ENCODE measurements around the gene DAPK2. TPM values are rescaled to one million over a fixed set of nuclear protein-coding genes. Genes with fewer than 3 reads are reported as not detected.

The DAPK2 gene
- total and polyA plus RNA-seq, 2 experiments from 2014 or later = 5.8 to 7.5 TPM

DNA sequence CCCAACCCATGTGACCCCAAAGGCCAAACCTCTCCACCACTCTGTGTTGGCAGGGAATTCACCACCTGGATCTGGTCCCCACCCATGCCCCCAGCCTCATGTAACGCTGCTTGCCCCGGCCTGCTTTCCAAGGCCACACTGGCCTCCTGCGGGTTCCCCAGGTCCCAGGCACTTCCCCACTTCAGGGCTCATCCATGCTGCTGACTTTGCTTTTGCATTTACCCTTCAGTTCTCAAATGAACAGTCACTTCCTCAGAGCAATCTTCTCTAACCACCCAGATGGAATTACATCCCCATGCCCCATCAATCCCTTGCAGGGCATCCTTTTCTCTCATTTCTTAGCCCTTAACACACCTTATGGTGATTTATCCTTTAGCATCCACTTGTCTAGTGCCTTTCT, 9.2 kb downstream of the DAPK2 start:
- no peak for TF ChIP-seq EZH2phosphoT487 (IDR thresholded peaks at IDR 0.05; ENCODE audit: insufficient read depth, low read depth)
- TF ChIP-seq EZH2 (IDR thresholded peaks at IDR 0.05; ENCODE audit: insufficient read depth, poor library complexity, severe bottlenecking) = no peak
- H3K79me2 ChIP-seq (ENCODE audit: insufficient read depth) = no peaks in the 10 kb centered on the region

GRCh38 chr15:64035525-64035924, 10.8 kb downstream of the DAPK2 start:
- WGBS, 2 experiments (ENCODE audit: low coverage in 1 of 2, low lambda C conversion rate in 2 of 2, missing lambda C conversion rate in 2 of 2) = 19 to 22% methylated on average over 1 of the region's 1 CpG
- DNase-seq = no peak
- H3F3A ChIP-seq (ENCODE audit: insufficient read depth) = no peaks in the 10 kb centered on the region

More for the DNA sequence above, 9.2 kb downstream of the DAPK2 start:
- Histone ChIP-seq H3K9ac (no peak overlapping the region), H3F3A (ENCODE audit: insufficient read depth) (no peaks in the 10 kb centered on the region), H3K27ac (no peak overlapping the region), H3K36me3 (ENCODE audit: low read depth) (no peaks in the 10 kb centered on the region; the same call in 1 of the 2 replicates), H3K9me3 (ENCODE audit: low read depth) (no peaks in the 10 kb centered on the region), H3K4me2 (ENCODE audit: unreplicated experiment) (no peak overlapping the region), H3K4me3 (no peak overlapping the region), H3K4me1 (ENCODE audit: insufficient read depth) (no peaks in the 10 kb centered on the region), H4K20me1 (ENCODE audit: insufficient read depth) (no peaks in the 10 kb centered on the region), H2AFZ (no peak overlapping the region), H3K9me2 (ENCODE audit: insufficient read depth) (no peaks in the 10 kb centered on the region), H3K27me3 (replicated peaks; ENCODE audit: insufficient read depth) (no peaks in the 10 kb centered on the region)
- DNase-seq = no peak
- WGBS, 2 experiments (ENCODE audit: low coverage in 1 of 2, low lambda C conversion rate in 2 of 2, missing lambda C conversion rate in 2 of 2) = 97 to 100% methylated on average over 3 of the region's 3 CpGs
- in situ Hi-C loops (cut with MboI) = no loop called here

GRCh38 chr15:64034519-64034918, 11.8 kb downstream of the DAPK2 start:
- Histone ChIP-seq H3K9me3 (ENCODE audit: low read depth) (no peaks in the 10 kb centered on the region), H3K4me1 (ENCODE audit: insufficient read depth) (no peaks in the 10 kb centered on the region), H3K9me2 (ENCODE audit: insufficient read depth) (no peaks in the 10 kb centered on the region), H3K4me2 (ENCODE audit: unreplicated experiment) (no peak overlapping the region), H2AFZ (no peak overlapping the region), H3F3A (ENCODE audit: insufficient read depth) (no peaks in the 10 kb centered on the region), H3K27me3 (replicated peaks; ENCODE audit: insufficient read depth) (no peaks in the 10 kb centered on the region), H3K4me3 (no peak overlapping the region), H3K79me2 (ENCODE audit: insufficient read depth) (no peaks in the 10 kb centered on the region), H4K20me1 (ENCODE audit: insufficient read depth) (no peaks in the 10 kb centered on the region), H3K27ac (no peak overlapping the region), H3K9ac (no peak overlapping the region), H3K36me3 (ENCODE audit: low read depth) (no peaks in the 10 kb centered on the region; the same call in 1 of the 2 replicates)
- 60 to 63% methylated on average over 4 of the region's 4 CpGs for WGBS, 2 experiments (ENCODE audit: low coverage in 1 of 2, low lambda C conversion rate in 2 of 2, missing lambda C conversion rate in 2 of 2)
- in situ Hi-C loops (cut with MboI) = no loop called here
- TF ChIP-seq EZH2 (IDR thresholded peaks at IDR 0.05; ENCODE audit: insufficient read depth, poor library complexity, severe bottlenecking) = no peak
- no peak for TF ChIP-seq EZH2phosphoT487 (IDR thresholded peaks at IDR 0.05; ENCODE audit: insufficient read depth, low read depth)
- no peak for DNase-seq

More at GRCh38 chr15:64035525-64035924, 10.8 kb downstream of the DAPK2 start:
- no peaks in the 10 kb centered on the region; the same call in 1 of the 2 replicates for H3K36me3 ChIP-seq (ENCODE audit: low read depth)
- H2AFZ ChIP-seq = no peak overlapping the region
- no peak overlapping the region for H3K27ac ChIP-seq
- no peaks in the 10 kb centered on the region for H3K9me2 ChIP-seq (ENCODE audit: insufficient read depth)
- no peak overlapping the region for H3K4me3 ChIP-seq
- no peaks in the 10 kb centered on the region for H4K20me1 ChIP-seq (ENCODE audit: insufficient read depth)
- no peaks in the 10 kb centered on the region for H3K79me2 ChIP-seq (ENCODE audit: insufficient read depth)
- in situ Hi-C loops (cut with MboI) = no loop called here
- TF ChIP-seq EZH2phosphoT487 (IDR thresholded peaks at IDR 0.05; ENCODE audit: insufficient read depth, low read depth) (no peak), EZH2 (IDR thresholded peaks at IDR 0.05; ENCODE audit: insufficient read depth, poor library complexity, severe bottlenecking) (no peak)
- H3K9ac ChIP-seq = no peak overlapping the region
- no peaks in the 10 kb centered on the region for H3K27me3 ChIP-seq (replicated peaks; ENCODE audit: insufficient read depth)
- no peak overlapping the region for H3K4me2 ChIP-seq (ENCODE audit: unreplicated experiment)
- H3K9me3 ChIP-seq (ENCODE audit: low read depth) = no peaks in the 10 kb centered on the region
- no peaks in the 10 kb centered on the region for H3K4me1 ChIP-seq (ENCODE audit: insufficient read depth)

GRCh38 chr15:64032329-64032728, 14.0 kb downstream of the DAPK2 start:
- Histone ChIP-seq H3K27ac (no peak overlapping the region), H4K20me1 (ENCODE audit: insufficient read depth) (no peaks in the 10 kb centered on the region), H3K79me2 (ENCODE audit: insufficient read depth) (no peaks in the 10 kb centered on the region), H2AFZ (no peak overlapping the region), H3K4me2 (ENCODE audit: unreplicated experiment) (no peak overlapping the region), H3K4me3 (no peak overlapping the region), H3K9me3 (ENCODE audit: low read depth) (no peaks in the 10 kb centered on the region), H3K4me1 (ENCODE audit: insufficient read depth) (peaks cover 2% of the 10 kb centered on the region), H3K36me3 (ENCODE audit: low read depth) (no peaks in the 10 kb centered on the region), H3K9ac (no peak overlapping the region), H3F3A (ENCODE audit: insufficient read depth) (no peaks in the 10 kb centered on the region), H3K9me2 (ENCODE audit: insufficient read depth) (no peaks in the 10 kb centered on the region), H3K27me3 (replicated peaks; ENCODE audit: insufficient read depth) (no peaks in the 10 kb centered on the region)
- no peak for DNase-seq
- 98 to 99% methylated on average over 5 of the region's 5 CpGs for WGBS, 2 experiments (ENCODE audit: low coverage in 1 of 2, low lambda C conversion rate in 2 of 2, missing lambda C conversion rate in 2 of 2)
- TF ChIP-seq EZH2phosphoT487 (IDR thresholded peaks at IDR 0.05; ENCODE audit: insufficient read depth, low read depth) (no peak), EZH2 (IDR thresholded peaks at IDR 0.05; ENCODE audit: insufficient read depth, poor library complexity, severe bottlenecking) (no peak)
- in situ Hi-C loops (cut with MboI) = no loop called here

DNA sequence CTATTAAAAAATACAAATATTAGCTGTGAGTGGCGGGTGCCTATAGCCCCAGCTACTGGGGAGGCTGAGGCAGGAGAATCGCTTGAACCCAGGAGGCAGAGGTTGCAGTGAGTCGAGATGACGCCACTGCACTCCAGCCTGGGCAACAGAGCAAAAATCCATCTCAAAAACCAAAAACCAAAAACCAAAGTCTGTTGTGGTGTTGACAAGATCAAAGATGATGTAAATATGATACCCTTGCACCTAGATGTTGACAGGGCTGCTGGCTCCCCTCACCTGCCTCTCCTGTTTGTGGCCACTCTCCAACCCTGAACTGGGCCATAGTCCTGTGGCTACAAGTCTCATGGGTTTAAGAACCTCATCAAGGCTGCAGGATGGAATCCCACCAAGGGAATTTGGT, 16.2 kb downstream of the DAPK2 start:
- TF ChIP-seq EZH2phosphoT487 (IDR thresholded peaks at IDR 0.05; ENCODE audit: insufficient read depth, low read depth) (no peak), EZH2 (IDR thresholded peaks at IDR 0.05; ENCODE audit: insufficient read depth, poor library complexity, severe bottlenecking) (no peak)
- Histone ChIP-seq H3K27me3 (replicated peaks; ENCODE audit: insufficient read depth) (no peaks in the 10 kb centered on the region), H3K4me1 (ENCODE audit: insufficient read depth) (peaks cover 5% of the 10 kb centered on the region), H3F3A (ENCODE audit: insufficient read depth) (no peaks in the 10 kb centered on the region), H3K4me2 (ENCODE audit: unreplicated experiment) (no peak overlapping the region), H4K20me1 (ENCODE audit: insufficient read depth) (no peaks in the 10 kb centered on the region), H3K9ac (no peak overlapping the region), H3K79me2 (ENCODE audit: insufficient read depth) (no peaks in the 10 kb centered on the region), H3K4me3 (no peak overlapping the region), H3K36me3 (ENCODE audit: low read depth) (no peaks in the 10 kb centered on the region), H3K9me3 (ENCODE audit: low read depth) (no peaks in the 10 kb centered on the region), H3K9me2 (ENCODE audit: insufficient read depth) (no peaks in the 10 kb centered on the region), H3K27ac (no peak overlapping the region), H2AFZ (no peak overlapping the region)
- in situ Hi-C loops (cut with MboI) = no loop called here
- 92 to 96% methylated on average over 4 of the region's 4 CpGs for WGBS, 2 experiments (ENCODE audit: low coverage in 1 of 2, low lambda C conversion rate in 2 of 2, missing lambda C conversion rate in 2 of 2)
- no peak for DNase-seq

All from GM23248 (cell line).